ENCODE measurements around the gene EFCAB11.

- no peak for TF ChIP-seq CTCF (optimal IDR thresholded peaks at IDR 0.05 in 1 of 3, IDR thresholded peaks at IDR 0.05 in 1 of 3, conservative IDR thresholded peaks at IDR 0.05 in 1 of 3; ENCODE audit: extremely low read depth in 1 of 3, insufficient read depth in 2 of 3, low read length in 3 of 3)
- no peak for TF ChIP-seq EZH2 (IDR thresholded peaks at IDR 0.05; ENCODE audit: low read length)
Measured at GRCh38 chr14:89959853-89960445, 5.4 kb upstream of the EFCAB11 start.
